H1 (cell line): ENCODE measurements around the gene LRRC4C. TPM values are rescaled to one million over a fixed set of nuclear protein-coding genes. Genes with fewer than 3 reads are reported as not detected.

Experiments
- CTCF ChIA-PET: fragments of 300-600 bp; sonication (Branson Sonifier 250); formaldehyde crosslinking; loops from one replicate; lab custom pipeline; 2021; ENCODE audit not compliant: partially characterized antibody; lab: Charles Lee
- POLR2A ChIA-PET: fragments of 300-600 bp; sonication (Branson Sonifier 250); formaldehyde crosslinking; loops from one replicate; lab custom pipeline; 2021; ENCODE audit warnings: inconsistent platforms; ENCODE audit not compliant: partially characterized antibody; lab: Charles Lee
- DNase-seq, 2 experiments: peaks; one replicate each; pipeline versions ENCODE4 v3.0.0 to v3.0.0-alpha.2; 2010 to 2022; ENCODE audit warnings: low spot score in 2 of 2, low read depth in 1 of 2, mixed read lengths in 1 of 2
- FAIRE-seq: peaks from 2 replicates; lab custom pipeline; 2011; peaks lifted over from hg19 to GRCh38; lab: Jason Lieb, UNC
- H2AFZ ChIP-seq: 2 replicates; pipeline ENCODE4 v1.8.1; 2012; ENCODE audit warnings: low read length, inconsistent platforms
- H2AK5ac ChIP-seq: 2 replicates; pipeline ENCODE4 v1.6.1; 2013; ENCODE audit warnings: low read depth, low read length
- H2BK120ac ChIP-seq: replicated peaks from 2 replicates; pipeline ENCODE3; 2013; ENCODE audit warnings: low read depth, low read length, inconsistent platforms
- H2BK12ac ChIP-seq: 2 replicates; pipeline ENCODE4 v1.6.1; 2013; ENCODE audit warnings: low read depth, low read length
- H2BK15ac ChIP-seq: 2 replicates; pipeline ENCODE4 v1.6.1; 2013; ENCODE audit warnings: low read length
- H2BK20ac ChIP-seq: 2 replicates; pipeline ENCODE4 v1.6.1; 2013; ENCODE audit warnings: low read length
- H2BK5ac ChIP-seq: 2 replicates; pipeline ENCODE4 v1.6.1; 2013; ENCODE audit warnings: low read depth, low read length
- H3K14ac ChIP-seq: 2 replicates; pipeline ENCODE4 v1.6.1; 2013; ENCODE audit warnings: inconsistent platforms; ENCODE audit not compliant: insufficient read length
- H3K18ac ChIP-seq: 2 replicates; pipeline ENCODE4 v1.6.1; 2013; ENCODE audit warnings: low read length; ENCODE audit errors: extremely low read depth
- H3K23ac ChIP-seq: 2 replicates; pipeline ENCODE4 v1.6.1; 2013; ENCODE audit warnings: inconsistent platforms; ENCODE audit not compliant: insufficient read length
- H3K23me2 ChIP-seq: 2 replicates; pipeline ENCODE4 v1.6.1; 2013; ENCODE audit warnings: low read depth, low read length
- H3K27ac ChIP-seq: 2 replicates; pipeline ENCODE4 v1.6.1; 2011; ENCODE audit warnings: low read depth, low read length, inconsistent platforms
- H3K27me3 ChIP-seq, 4 experiments: replicated peaks in 1 of 4; 1 replicate in 1 of 4; 2 replicates in 3 of 4; pipeline versions ENCODE4 v1.6.1 to v1.8.1; 2011 to 2013; ENCODE audit warnings: low read length in 3 of 4, mild to moderate bottlenecking in 3 of 4, inconsistent platforms in 2 of 4, mixed read lengths in 2 of 4, moderate library complexity in 1 of 4; ENCODE audit not compliant: control insufficient read depth in 3 of 4, insufficient read depth in 3 of 4; ENCODE audit errors: extremely low read depth in 1 of 4
- H3K36me3 ChIP-seq, 4 experiments: 2 replicates each; pipeline versions ENCODE4 v1.6.1 to v1.8.1; 2011 to 2013; ENCODE audit warnings: mild to moderate bottlenecking in 4 of 4, low read length in 3 of 4, moderate library complexity in 2 of 4, control low read depth in 1 of 4, inconsistent platforms in 1 of 4; ENCODE audit not compliant: insufficient read depth in 4 of 4, control insufficient read depth in 2 of 4
- H3K4ac ChIP-seq: replicated peaks from 2 replicates; pipeline ENCODE3; 2013; ENCODE audit warnings: low read length, low read depth, mixed read lengths, inconsistent platforms; ENCODE audit not compliant: insufficient read length
- H3K4me1 ChIP-seq, 4 experiments: replicated peaks in 1 of 4; 1 replicate in 1 of 4; 2 replicates in 3 of 4; pipeline versions ENCODE4 v1.6.1 to v1.8.1; 2011 to 2013; ENCODE audit warnings: low read length in 3 of 4, inconsistent platforms in 2 of 4, mixed read lengths in 1 of 4; ENCODE audit not compliant: insufficient read depth in 4 of 4, control insufficient read depth in 3 of 4
- H3K4me2 ChIP-seq, 2 experiments: 2 replicates each; pipeline versions ENCODE4 v1.6.1 to v1.8.1; 2011 to 2013; ENCODE audit warnings: low read depth in 2 of 2, low read length in 2 of 2, control low read depth in 1 of 2, inconsistent platforms in 1 of 2, mild to moderate bottlenecking in 1 of 2; ENCODE audit not compliant: insufficient read depth in 1 of 2
- H3K4me3 ChIP-seq, 4 experiments: fragments of 200-600, 300-600 bp in 1 of 4; sonication (generic), shearing (Covaris generic), sonication (Bioruptor Twin) in 1 of 4; 2 replicates each; pipeline versions ENCODE4 v1.5.1 to v1.8.1; 2011 to 2016; ENCODE audit warnings: low read length in 4 of 4, low read depth in 3 of 4, control low read depth in 2 of 4, inconsistent platforms in 2 of 4, mild to moderate bottlenecking in 2 of 4, mixed read lengths in 1 of 4, moderate library complexity in 1 of 4; ENCODE audit not compliant: insufficient read depth in 2 of 4; ENCODE audit errors: extremely low read depth in 1 of 4
- H3K56ac ChIP-seq: replicated peaks from 2 replicates; pipeline ENCODE3; 2013; ENCODE audit warnings: low read depth, mild to moderate bottlenecking, mixed read lengths, low read length, inconsistent platforms; ENCODE audit not compliant: insufficient read length
- H3K79me1 ChIP-seq: 2 replicates; pipeline ENCODE4 v1.6.1; 2013; ENCODE audit warnings: low read depth, low read length, control low read depth
- H3K79me2 ChIP-seq, 2 experiments: 2 replicates each; pipeline versions ENCODE4 v1.6.1 to v1.8.1; 2012 to 2013; ENCODE audit warnings: low read length in 2 of 2, mild to moderate bottlenecking in 2 of 2, inconsistent platforms in 1 of 2; ENCODE audit not compliant: insufficient read depth in 2 of 2, control insufficient read depth in 1 of 2
- H3K9ac ChIP-seq, 4 experiments: replicated peaks in 1 of 4; 1 replicate in 1 of 4; 2 replicates in 3 of 4; pipeline versions ENCODE4 v1.6.1 to v1.8.1; 2011 to 2013; ENCODE audit warnings: low read depth in 3 of 4, low read length in 3 of 4, control low read depth in 2 of 4, mild to moderate bottlenecking in 2 of 4, moderate library complexity in 2 of 4, inconsistent platforms in 1 of 4; ENCODE audit errors: extremely low read depth in 1 of 4
- H3K9me3 ChIP-seq, 2 experiments: 2 replicates each; pipeline versions ENCODE4 v1.6.1 to v1.8.1; 2012 to 2013; ENCODE audit warnings: mild to moderate bottlenecking in 2 of 2, moderate library complexity in 2 of 2, control low read depth in 1 of 2, inconsistent platforms in 1 of 2, low read depth in 1 of 2, low read length in 1 of 2, mixed read lengths in 1 of 2; ENCODE audit not compliant: insufficient read depth in 2 of 2
- H4K20me1 ChIP-seq, 2 experiments: replicated peaks in 1 of 2; 2 replicates each; pipeline versions ENCODE3 to v1.8.1; 2011 to 2013; ENCODE audit warnings: inconsistent platforms in 2 of 2, low read length in 2 of 2, mild to moderate bottlenecking in 1 of 2; ENCODE audit not compliant: insufficient read depth in 2 of 2, control insufficient read depth in 1 of 2
- H4K5ac ChIP-seq: 2 replicates; pipeline ENCODE4 v1.6.1; 2013; ENCODE audit warnings: low read length, low read depth, mixed read lengths, inconsistent platforms; ENCODE audit not compliant: insufficient read length
- H4K8ac ChIP-seq: 2 replicates; pipeline ENCODE4 v1.8.0; 2013; ENCODE audit warnings: mild to moderate bottlenecking, moderate library complexity, low read length, inconsistent platforms; ENCODE audit not compliant: insufficient read depth; ENCODE audit errors: extremely low read depth
- H4K91ac ChIP-seq: replicated peaks from 2 replicates; pipeline ENCODE3; 2013; ENCODE audit warnings: low read length, mixed read lengths, inconsistent platforms; ENCODE audit not compliant: insufficient read length
- CHD1 ChIP-seq: IDR thresholded peaks from 2 replicates; pipeline ENCODE4 v1.6.1; 2012; ENCODE audit warnings: low read depth, low read length, improper control_type of control experiment
- RBBP5 ChIP-seq: IDR thresholded peaks from 2 replicates; pipeline ENCODE4 v1.7.1; 2012; ENCODE audit warnings: low read depth, mild to moderate bottlenecking, inconsistent platforms, low read length, moderate library complexity, borderline replicate concordance
- WGBS, 2 experiments: shearing (Covaris generic) in 1 of 2; methylation state at CpG; one replicate each; pipeline versions ENCODE4 v1.1.6 to v1.1.7; 2013 to 2015; ENCODE audit warnings: low lambda C conversion rate in 2 of 2, mixed read lengths in 2 of 2, inconsistent platforms in 1 of 2, low coverage in 1 of 2, missing lambda C conversion rate in 1 of 2; ENCODE audit not compliant: insufficient replicate concordance in 2 of 2, insufficient coverage in 1 of 2, insufficient read length in 1 of 2; ENCODE audit errors: extremely low coverage in 1 of 2, missing lambda C conversion rate in 1 of 2; 5-methylcytosine and 5-hydroxymethylcytosine counted together
- polyA plus RNA-seq, 7 experiments: library from polyadenylated mRNA; depleted of rRNA in 3 of 7; stranded (reverse) in 5 of 7; unstranded in 2 of 7; fragments of >200 nt in 5 of 7; fragments of 200-250 nt in 2 of 7; gene quantifications; 1 replicate in 5 of 7; 2 replicates in 1 of 7; 4 replicates in 1 of 7; pipeline versions ENCODE4 v1.2.1 to v1.2.3, GENCODE V29; 2011 to 2013; ENCODE audit warnings: missing spikeins in 2 of 7, mixed read lengths in 2 of 7
- total RNA-seq: library from RNA; stranded (reverse); fragmentation: NEBNext Ultra II Directional; extraction: Animal tissue kit (Norgen Biotek cat#: 25700); gene quantifications from 2 replicates; pipeline ENCODE4 v1.2.1, GENCODE V29; 2021

LRRC4C gene
- total and polyA plus RNA-seq, 2 of the 8 experiments (the other 6 are each of a cell fraction or from before 2014, with no cell fraction given), result 0.23 to 2.2 TPM

DNA sequence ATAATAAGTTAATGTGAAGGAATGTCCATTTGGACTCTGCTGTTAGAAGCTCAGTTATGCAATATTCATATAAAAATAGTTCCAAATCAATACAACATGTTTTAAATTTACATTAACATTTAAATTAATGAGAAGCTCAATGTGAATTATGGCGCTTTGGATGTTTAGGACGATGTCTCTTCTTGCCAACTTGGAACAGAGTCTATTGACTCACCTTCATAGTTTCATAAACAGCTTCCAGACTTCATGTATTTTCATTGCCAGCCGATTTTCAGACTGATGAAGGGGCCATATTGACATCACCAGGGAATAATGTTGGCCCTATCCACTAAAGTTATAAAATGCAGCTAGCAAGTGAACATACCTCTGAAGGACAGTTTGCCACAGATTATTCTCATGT is 1136.2 kb downstream of the LRRC4C start:
- Histone ChIP-seq H3K79me2 (no peaks in the 10 kb centered on the region), H2BK15ac (no peak overlapping the region), H3K4me2 (no peak overlapping the region), H2AK5ac (no peak overlapping the region), H3K27me3 (no peaks in the 10 kb centered on the region), H2AFZ (no peak overlapping the region), H2BK120ac (no peak overlapping the region), H4K91ac (no peak overlapping the region), H4K20me1 (no peaks in the 10 kb centered on the region), H3K27ac (no peak overlapping the region), H2BK12ac (no peak overlapping the region), H3K4me1 (no peaks in the 10 kb centered on the region), H3K56ac (no peak overlapping the region), H3K23me2 (no peaks in the 10 kb centered on the region), H3K4ac (no peak overlapping the region), H3K79me1 (no peaks in the 10 kb centered on the region), H2BK20ac (no peak overlapping the region), H4K5ac (no peak overlapping the region), H3K18ac (no peak overlapping the region), H3K36me3 (no peaks in the 10 kb centered on the region), H2BK5ac (no peak overlapping the region), H3K4me3 (no peak overlapping the region), H4K8ac (no peak overlapping the region), H3K9me3 (no peaks in the 10 kb centered on the region), H3K14ac (no peak overlapping the region), H3K9ac (no peak overlapping the region), H3K23ac (no peak overlapping the region)
- DNase-seq (no peak), FAIRE-seq (no peak)
- whole genome bisulfite sequencing, 2 experiments, result 91% methylated on average over 3 of the region's 3 CpGs; no CpG with 5 or more reads in 1 of the 2 experiments
- ChIA-PET POLR2A (no interaction called here), CTCF (no interaction called here)
- TF ChIP-seq CHD1 (no peak), RBBP5 (no peak)
